Measurements from ENCODE around the gene SLC25A24.

DNA sequence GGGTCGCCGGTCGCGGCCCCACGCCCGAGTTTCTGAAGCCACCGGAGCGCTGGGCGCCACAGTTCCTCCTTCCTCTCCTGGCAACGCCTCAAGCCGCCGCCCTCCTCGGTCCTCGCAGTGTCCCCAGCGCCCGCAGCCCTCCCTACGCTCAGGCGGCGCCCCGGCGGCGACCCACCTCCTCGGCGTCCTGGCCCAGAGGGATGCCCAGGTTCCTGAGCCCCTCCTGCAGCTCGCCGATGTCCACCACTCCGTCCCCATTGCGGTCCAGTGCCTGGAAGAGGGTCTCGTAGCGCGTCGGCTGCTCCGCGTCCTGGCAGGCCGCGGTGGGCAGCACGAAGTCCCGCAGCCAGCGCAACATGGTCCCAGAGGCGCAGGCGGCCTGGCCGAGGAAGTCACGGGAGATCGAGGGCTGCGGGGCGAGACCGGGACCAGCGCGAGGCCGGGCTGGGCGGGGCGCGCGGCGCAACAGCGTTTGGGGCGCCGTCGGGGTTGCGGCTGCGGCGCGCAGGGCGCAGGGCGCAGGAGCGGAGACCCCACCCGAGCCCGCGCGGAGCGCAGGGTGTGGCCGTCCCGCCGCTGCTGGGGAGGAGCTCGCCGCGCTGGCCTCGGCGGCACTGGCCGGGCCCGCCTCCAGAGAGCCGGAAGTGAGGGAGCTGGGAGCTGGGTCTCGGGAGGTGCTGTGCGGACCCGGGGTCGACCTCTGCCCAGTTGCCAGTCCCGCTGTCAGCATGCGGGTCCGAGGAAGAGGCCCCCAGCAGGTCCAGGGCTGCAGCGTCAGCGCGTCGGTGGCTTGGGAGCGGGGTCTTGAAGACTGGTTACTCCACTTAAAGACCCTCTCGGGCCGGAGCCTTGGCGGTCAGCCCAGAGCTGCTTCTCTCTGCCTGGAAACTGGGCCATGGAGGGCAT is at the start of gene SLC25A24:
- TF ChIP-seq, protein P1, sequence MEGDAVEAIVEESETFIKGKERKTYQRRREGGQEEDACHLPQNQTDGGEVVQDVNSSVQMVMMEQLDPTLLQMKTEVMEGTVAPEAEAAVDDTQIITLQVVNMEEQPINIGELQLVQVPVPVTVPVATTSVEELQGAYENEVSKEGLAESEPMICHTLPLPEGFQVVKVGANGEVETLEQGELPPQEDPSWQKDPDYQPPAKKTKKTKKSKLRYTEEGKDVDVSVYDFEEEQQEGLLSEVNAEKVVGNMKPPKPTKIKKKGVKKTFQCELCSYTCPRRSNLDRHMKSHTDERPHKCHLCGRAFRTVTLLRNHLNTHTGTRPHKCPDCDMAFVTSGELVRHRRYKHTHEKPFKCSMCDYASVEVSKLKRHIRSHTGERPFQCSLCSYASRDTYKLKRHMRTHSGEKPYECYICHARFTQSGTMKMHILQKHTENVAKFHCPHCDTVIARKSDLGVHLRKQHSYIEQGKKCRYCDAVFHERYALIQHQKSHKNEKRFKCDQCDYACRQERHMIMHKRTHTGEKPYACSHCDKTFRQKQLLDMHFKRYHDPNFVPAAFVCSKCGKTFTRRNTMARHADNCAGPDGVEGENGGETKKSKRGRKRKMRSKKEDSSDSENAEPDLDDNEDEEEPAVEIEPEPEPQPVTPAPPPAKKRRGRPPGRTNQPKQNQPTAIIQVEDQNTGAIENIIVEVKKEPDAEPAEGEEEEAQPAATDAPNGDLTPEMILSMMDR (IDR thresholded peaks at IDR 0.05) = no peak
- TF ChIP-seq EP300 (IDR thresholded peaks at IDR 0.05) = no peak

All from ovary (tissue), 3 donors.